Nephron progenitor cell (in vitro differentiated cells): ENCODE measurements around the gene PNMA6A.
"Not testable (repeated sequence)": the region's sequence is repeated elsewhere in the genome, so short reads cannot be mapped to it uniquely, and the experiment has no call there.

ENCODE experiments used
- DNase-seq: peaks from one replicate; pipeline ENCODE4 v3.0.0; 2021
- H3K27ac Mint-ChIP-seq: 2 replicates; pipeline ENCODE4 v1.8.0; 2021; ENCODE audit warnings: mild to moderate bottlenecking, moderate library complexity, mixed read lengths
- H3K27me3 Mint-ChIP-seq: 2 replicates; pipeline ENCODE4 v1.8.0; 2021; ENCODE audit warnings: mild to moderate bottlenecking, low read depth, mixed read lengths; ENCODE audit not compliant: poor library complexity
- H3K36me3 Mint-ChIP-seq: 2 replicates; pipeline ENCODE4 v1.8.0; 2021; ENCODE audit warnings: low read depth, mixed read lengths
- H3K4me1 Mint-ChIP-seq: 2 replicates; pipeline ENCODE4 v1.8.0; 2021; ENCODE audit warnings: mixed read lengths
- H3K4me3 Mint-ChIP-seq: 2 replicates; pipeline ENCODE4 v1.8.0; 2021; ENCODE audit warnings: mild to moderate bottlenecking, moderate library complexity, mixed read lengths
- H3K9me3 Mint-ChIP-seq: 2 replicates; pipeline ENCODE4 v1.8.0; 2021; ENCODE audit warnings: mild to moderate bottlenecking, moderate library complexity, mixed read lengths
- TF ChIP-seq, protein P1 (sequence below): fragments of 200-600 bp; sonication (generic); IDR thresholded peaks from 2 replicates; pipeline ENCODE4 v1.5.0; 2021; ENCODE audit warnings: antibody characterized with exemption

The PNMA6A gene

DNA sequence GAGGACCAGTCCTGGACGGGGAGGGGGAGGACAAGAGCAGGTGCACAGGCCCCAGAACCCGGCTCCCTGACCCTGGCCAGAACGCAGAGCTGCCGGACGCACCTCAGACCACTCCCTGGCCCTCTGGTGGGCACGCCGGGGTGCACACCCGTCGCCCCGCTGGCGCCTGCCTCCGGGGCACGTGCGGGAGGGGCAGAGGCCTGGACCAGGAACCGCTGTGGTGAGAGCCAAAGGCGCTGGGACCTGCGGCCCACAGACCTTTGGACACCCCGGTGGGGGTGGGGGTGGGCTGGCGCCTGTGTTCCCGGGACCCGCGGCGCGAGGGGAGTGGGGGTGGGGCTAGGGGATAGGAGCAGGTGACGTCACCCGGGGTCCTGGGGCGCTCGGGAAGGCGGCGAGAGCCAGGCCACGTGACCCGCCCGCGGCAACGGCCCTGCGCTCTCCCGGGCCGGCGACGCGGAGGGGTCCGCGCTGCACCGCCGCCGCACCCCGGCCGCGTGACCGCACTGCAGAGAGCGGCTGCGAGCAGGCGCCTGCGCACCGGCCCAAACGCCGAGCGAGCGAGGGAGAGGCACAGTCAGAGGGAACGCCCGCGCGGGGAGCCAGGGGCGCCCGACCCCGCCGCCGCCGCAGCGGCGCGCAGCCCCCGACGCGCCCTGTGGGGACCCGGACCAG lies at the start of gene PNMA6A:
TSS of gene PNMA6A (plus strand) at position 546 of the 675 bp plus-strand sequence. CDS start 609 bp downstream, outside the sequence.
- not testable (repeated sequence) for DNase-seq, H3K27ac Mint-ChIP-seq, H3K36me3 Mint-ChIP-seq, H3K9me3 Mint-ChIP-seq, H3K4me1 Mint-ChIP-seq, H3K4me3 Mint-ChIP-seq, H3K27me3 Mint-ChIP-seq

DNA sequence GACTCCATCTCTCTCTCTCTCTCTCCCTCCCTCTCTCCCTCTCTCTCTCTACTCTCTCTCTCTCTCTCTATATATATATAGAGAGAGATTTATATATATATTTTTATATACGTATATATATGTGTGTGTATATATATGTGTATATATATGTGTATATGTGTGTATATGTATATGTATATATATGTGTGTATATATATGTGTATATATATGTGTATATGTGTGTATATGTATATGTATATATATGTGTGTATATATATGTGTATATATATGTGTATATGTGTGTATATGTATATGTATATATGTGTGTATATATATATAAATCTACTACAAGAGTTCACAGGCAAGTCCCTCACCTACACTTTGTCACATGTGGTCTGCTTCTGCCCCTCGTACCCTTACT lies 45.8 kb upstream of the PNMA6A start:
- Mint-ChIP-seq H3K9me3 (peaks cover 45% of the 10 kb centered on the region), H3K27me3 (peaks cover 21% of the 10 kb centered on the region)
- DNase-seq, H3K4me3 Mint-ChIP-seq, H3K36me3 Mint-ChIP-seq, H3K4me1 Mint-ChIP-seq, H3K27ac Mint-ChIP-seq: not testable (repeated sequence)

DNA sequence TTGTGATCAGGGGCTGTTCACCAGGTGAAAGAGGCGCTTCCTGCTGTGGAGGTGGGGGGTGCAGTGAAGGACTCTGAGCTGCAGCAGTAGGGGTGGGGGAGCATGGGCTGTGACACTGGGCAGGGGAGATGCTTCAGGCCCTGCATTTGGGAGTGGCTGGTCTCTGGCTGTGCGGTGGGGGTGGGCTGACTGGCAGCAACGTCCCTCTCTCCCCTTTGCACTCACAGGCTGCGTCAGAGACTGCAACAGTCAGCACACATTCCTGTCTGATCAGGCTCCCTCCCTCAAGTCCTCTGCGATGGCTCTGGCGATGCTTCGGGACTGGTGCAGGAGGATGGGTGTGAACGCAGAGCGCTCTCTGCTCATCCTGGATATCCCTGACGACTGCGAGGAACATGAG lies 43.8 kb upstream of the PNMA6A start:
- H3K4me1 Mint-ChIP-seq, DNase-seq, H3K36me3 Mint-ChIP-seq, H3K27ac Mint-ChIP-seq, H3K4me3 Mint-ChIP-seq: not testable (repeated sequence)
- peaks cover 14% of the 10 kb centered on the region for H3K27me3 Mint-ChIP-seq
- H3K9me3 Mint-ChIP-seq, result peaks cover 54% of the 10 kb centered on the region

DNA sequence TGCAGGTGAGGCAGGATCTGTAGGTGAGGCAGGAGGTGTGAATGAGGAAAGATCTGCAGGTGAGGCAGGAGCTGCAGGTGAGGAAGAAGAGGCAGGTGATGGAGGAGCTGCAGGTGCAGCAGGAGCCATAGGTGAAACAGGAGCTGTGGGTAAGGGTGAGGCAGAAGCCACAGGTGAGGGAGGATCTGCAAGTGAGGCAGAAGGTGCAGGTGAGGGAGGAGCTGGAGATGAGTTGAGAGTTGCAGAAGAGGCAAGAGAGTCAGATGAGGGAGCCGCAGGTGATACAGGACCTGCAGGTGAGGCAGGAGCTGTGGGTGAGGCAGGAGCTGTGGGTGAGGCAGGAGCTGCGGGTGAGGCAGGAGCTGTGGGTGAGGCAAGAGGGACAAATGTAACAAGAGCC lies 43.1 kb upstream of the PNMA6A start:
- no peak for DNase-seq
- H3K4me1 Mint-ChIP-seq, result no peaks in the 10 kb centered on the region
- TF ChIP-seq, protein P1, sequence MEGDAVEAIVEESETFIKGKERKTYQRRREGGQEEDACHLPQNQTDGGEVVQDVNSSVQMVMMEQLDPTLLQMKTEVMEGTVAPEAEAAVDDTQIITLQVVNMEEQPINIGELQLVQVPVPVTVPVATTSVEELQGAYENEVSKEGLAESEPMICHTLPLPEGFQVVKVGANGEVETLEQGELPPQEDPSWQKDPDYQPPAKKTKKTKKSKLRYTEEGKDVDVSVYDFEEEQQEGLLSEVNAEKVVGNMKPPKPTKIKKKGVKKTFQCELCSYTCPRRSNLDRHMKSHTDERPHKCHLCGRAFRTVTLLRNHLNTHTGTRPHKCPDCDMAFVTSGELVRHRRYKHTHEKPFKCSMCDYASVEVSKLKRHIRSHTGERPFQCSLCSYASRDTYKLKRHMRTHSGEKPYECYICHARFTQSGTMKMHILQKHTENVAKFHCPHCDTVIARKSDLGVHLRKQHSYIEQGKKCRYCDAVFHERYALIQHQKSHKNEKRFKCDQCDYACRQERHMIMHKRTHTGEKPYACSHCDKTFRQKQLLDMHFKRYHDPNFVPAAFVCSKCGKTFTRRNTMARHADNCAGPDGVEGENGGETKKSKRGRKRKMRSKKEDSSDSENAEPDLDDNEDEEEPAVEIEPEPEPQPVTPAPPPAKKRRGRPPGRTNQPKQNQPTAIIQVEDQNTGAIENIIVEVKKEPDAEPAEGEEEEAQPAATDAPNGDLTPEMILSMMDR, result no peak
- peaks cover 54% of the 10 kb centered on the region for H3K9me3 Mint-ChIP-seq
- no peak overlapping the region for H3K4me3 Mint-ChIP-seq
- H3K36me3 Mint-ChIP-seq, result no peaks in the 10 kb centered on the region
- H3K27me3 Mint-ChIP-seq, result peaks cover 10% of the 10 kb centered on the region
- H3K27ac Mint-ChIP-seq, result no peak overlapping the region

DNA sequence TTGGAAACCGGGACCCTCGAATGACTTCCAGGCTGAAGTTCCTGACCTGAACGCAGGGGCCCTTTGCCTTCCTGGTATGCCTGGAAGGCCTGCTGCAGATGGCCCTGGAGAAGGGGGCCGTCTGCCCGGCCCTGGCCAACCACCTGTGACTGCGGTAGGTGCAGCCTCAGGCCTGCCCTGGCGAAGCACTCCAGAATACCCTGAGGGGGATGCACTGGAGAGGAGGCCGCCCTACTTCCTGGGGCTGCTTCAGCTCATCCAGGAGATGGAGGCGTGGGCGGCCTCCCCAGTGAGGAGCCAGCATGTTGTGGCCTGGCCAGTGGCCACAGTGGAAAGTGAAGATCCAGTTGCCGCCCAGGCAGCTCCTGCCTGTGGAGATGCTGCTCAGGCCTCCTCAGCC lies 42.4 kb upstream of the PNMA6A start:
- Mint-ChIP-seq H3K36me3 (no peaks in the 10 kb centered on the region), H3K9me3 (peaks cover 54% of the 10 kb centered on the region), H3K4me3 (no peak overlapping the region), H3K27me3 (peaks cover 10% of the 10 kb centered on the region), H3K4me1 (no peaks in the 10 kb centered on the region), H3K27ac (no peak overlapping the region)
- TF ChIP-seq, protein P1, result no peak
- DNase-seq, result no peak

DNA sequence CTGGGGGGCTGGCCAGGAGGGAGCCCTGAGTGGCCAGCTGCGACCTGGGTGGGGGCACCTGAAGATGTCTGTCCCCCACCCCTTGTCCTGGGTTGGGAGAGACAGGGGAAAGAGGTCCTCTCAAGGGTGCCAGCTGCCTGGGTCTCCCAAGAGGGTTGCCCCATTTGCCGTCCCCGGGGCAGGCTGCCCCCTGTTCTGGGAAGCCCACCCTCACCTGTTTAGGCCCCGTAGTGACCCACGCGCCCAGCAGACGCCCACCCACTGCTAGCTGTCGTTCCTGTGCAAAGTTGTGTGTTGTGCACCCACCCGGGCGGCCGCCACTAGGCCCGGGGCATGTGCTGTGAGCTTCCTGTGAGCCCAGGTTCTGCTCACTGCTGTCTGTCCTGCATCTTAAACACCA lies 41.5 kb upstream of the PNMA6A start:
- no peaks in the 10 kb centered on the region for H3K36me3 Mint-ChIP-seq
- TF ChIP-seq, protein P1, result no peak
- no peaks in the 10 kb centered on the region for H3K4me1 Mint-ChIP-seq
- H3K27me3 Mint-ChIP-seq, result peaks cover 16% of the 10 kb centered on the region
- H3K4me3 Mint-ChIP-seq, result no peak overlapping the region
- H3K27ac Mint-ChIP-seq, result no peak overlapping the region
- H3K9me3 Mint-ChIP-seq, result peaks cover 54% of the 10 kb centered on the region
- no peak for DNase-seq

DNA sequence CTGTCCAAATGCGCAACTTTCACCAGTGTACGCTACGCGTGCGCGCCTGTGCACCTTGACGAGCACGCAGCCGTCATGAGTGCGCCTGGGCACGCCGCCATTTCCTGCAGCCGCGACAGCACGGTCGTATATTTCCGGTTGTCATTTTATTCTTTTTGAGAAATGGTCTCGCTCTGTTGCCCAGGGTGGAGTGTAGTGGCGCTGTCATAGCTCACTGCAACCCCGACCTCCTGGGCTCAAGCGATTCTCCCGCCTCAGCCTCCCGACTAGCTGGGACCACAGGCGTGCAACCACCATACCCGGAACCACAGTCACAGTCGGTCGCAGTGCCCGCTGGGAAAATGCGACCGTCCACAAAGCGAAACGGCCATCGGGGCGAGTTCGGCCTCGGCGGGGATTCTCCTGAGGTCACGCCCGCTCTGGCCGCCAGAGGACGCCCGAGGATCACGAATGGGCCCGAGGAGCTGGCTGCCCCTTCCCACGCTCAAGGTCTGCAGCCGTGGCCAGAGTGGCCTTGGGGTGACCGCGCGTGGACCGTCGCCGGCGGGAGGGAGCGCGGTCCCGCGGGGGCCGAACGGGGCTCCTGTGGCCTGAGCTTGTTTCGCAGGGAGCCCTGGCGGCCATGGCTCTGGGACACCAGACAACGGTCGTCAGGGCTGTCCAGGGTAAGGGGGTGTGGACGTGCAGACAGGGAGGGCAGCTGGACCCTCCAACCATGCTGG lies 39.7 kb upstream of the PNMA6A start:
- H3K4me3 Mint-ChIP-seq, result no peak overlapping the region
- no peaks in the 10 kb centered on the region for H3K36me3 Mint-ChIP-seq
- TF ChIP-seq, protein P1, result peak; percentile 81
- no peak overlapping the region for H3K27ac Mint-ChIP-seq
- DNase-seq, result peak; percentile 82
- H3K9me3 Mint-ChIP-seq, result peaks cover 57% of the 10 kb centered on the region
- no peaks in the 10 kb centered on the region for H3K4me1 Mint-ChIP-seq
- H3K27me3 Mint-ChIP-seq, result peaks cover 22% of the 10 kb centered on the region
